Measurements from ENCODE around the gene PTBP1. TPM values are rescaled to one million over a fixed set of nuclear protein-coding genes. Genes with fewer than 3 reads are reported as not detected.

PTBP1 gene
- total and polyA plus RNA-seq, 7 experiments from 2014 or later: 113 to 524 (median 322) TPM

- H3K27ac Mint-ChIP-seq: no peak overlapping the region
- intact Hi-C loops (cut with micrococcal nuclease): no loop called here
- Histone ChIP-seq H3K36me3 (ENCODE audit: control insufficient read depth in 2 of 3, insufficient read depth in 3 of 3, low read length in 3 of 3) (no peaks in the 10 kb centered on the region), H3K9me3 (ENCODE audit: control insufficient read depth in 2 of 3, low read length in 3 of 3) (peaks cover 0 to 12% (median 0%) of the 10 kb centered on the region in 3 experiments), H3K27me3 (ENCODE audit: control insufficient read depth in 2 of 2, insufficient read depth in 2 of 2, low read length in 2 of 2) (no peaks in the 10 kb centered on the region), H3K4me3 (ENCODE audit: low read length) (no peak overlapping the region), H3K4me1 (ENCODE audit: control insufficient read depth in 2 of 2, insufficient read depth in 2 of 2, low read length in 2 of 2) (no peaks in the 10 kb centered on the region), H3K27ac (ENCODE audit: low read depth, low read length) (no peak overlapping the region)
- H3K4me3 Mint-ChIP-seq: no peak overlapping the region
- H3K4me1 Mint-ChIP-seq: peaks cover 0 to 3% (median 0%) of the 10 kb centered on the region in 7 donors
- peaks cover 0 to 4% (median 3%) of the 10 kb centered on the region in 5 donors for H3K36me3 Mint-ChIP-seq
- peaks cover 0 to 6% (median 4%) of the 10 kb centered on the region in 5 donors for H3K27me3 Mint-ChIP-seq
- ChIA-PET CTCF (no interaction called here), POLR2A (no interaction called here)
- DNase-seq: no peak
- no peak for ATAC-seq
- peaks cover 0 to 18% (median 6%) of the 10 kb centered on the region in 11 donors for H3K9me3 Mint-ChIP-seq
Observed at GRCh38 chr19:763181-763580, 34.1 kb upstream of the PTBP1 start.

- Histone ChIP-seq H3K36me3 (ENCODE audit: control insufficient read depth in 2 of 3, insufficient read depth in 3 of 3, low read length in 3 of 3) (no peaks in the 10 kb centered on the region), H3K9me3 (ENCODE audit: control insufficient read depth in 2 of 3, low read length in 3 of 3) (peaks cover 0 to 5% (median 0%) of the 10 kb centered on the region in 3 experiments), H3K27me3 (ENCODE audit: control insufficient read depth in 2 of 2, insufficient read depth in 2 of 2, low read length in 2 of 2) (no peaks in the 10 kb centered on the region), H3K4me1 (ENCODE audit: control insufficient read depth in 2 of 2, insufficient read depth in 2 of 2, low read length in 2 of 2) (no peaks in the 10 kb centered on the region), H3K4me3 (ENCODE audit: low read length) (no peak overlapping the region), H3K27ac (ENCODE audit: low read depth, low read length) (no peak overlapping the region)
- CTCF ChIA-PET: no interaction called here
- Mint-ChIP-seq H3K9me3 (peaks cover 0 to 11% (median 4%) of the 10 kb centered on the region in 11 donors), H3K4me1 (peaks cover 0 to 3% (median 0%) of the 10 kb centered on the region in 7 donors), H3K4me3 (no peak overlapping the region), H3K36me3 (peaks cover 0 to 4% (median 3%) of the 10 kb centered on the region in 5 donors), H3K27ac (no peak overlapping the region), H3K27me3 (peaks cover 0 to 6% (median 4%) of the 10 kb centered on the region in 5 donors)
- intact Hi-C loops (cut with micrococcal nuclease): no loop called here
- ATAC-seq: no peak
- POLR2A ChIA-PET: no interaction called here
- no peak for DNase-seq
Observed at GRCh38 chr19:763869-764268, 33.4 kb upstream of the PTBP1 start.

- CTCF ChIA-PET: no interaction called here
- H3K36me3 Mint-ChIP-seq: peaks cover 0 to 4% (median 3%) of the 10 kb centered on the region in 5 donors
Observed at GRCh38 chr19:764301-764700, 33.0 kb upstream of the PTBP1 start.

GRCh38 chr19:765179-765738 is 32.0 kb upstream of the PTBP1 start:
- H3K4me3 Mint-ChIP-seq: no peak overlapping the region
- Histone ChIP-seq H3K27ac (ENCODE audit: low read depth, low read length) (no peak overlapping the region), H3K27me3 (ENCODE audit: control insufficient read depth in 2 of 2, insufficient read depth in 2 of 2, low read length in 2 of 2) (no peaks in the 10 kb centered on the region), H3K4me3 (ENCODE audit: low read length) (no peak overlapping the region), H3K4me1 (ENCODE audit: control insufficient read depth in 2 of 2, insufficient read depth in 2 of 2, low read length in 2 of 2) (no peaks in the 10 kb centered on the region), H3K9me3 (ENCODE audit: control insufficient read depth in 2 of 3, low read length in 3 of 3) (no peaks in the 10 kb centered on the region), H3K36me3 (ENCODE audit: control insufficient read depth in 2 of 3, insufficient read depth in 3 of 3, low read length in 3 of 3) (no peaks in the 10 kb centered on the region)
- H3K4me1 Mint-ChIP-seq: peaks cover 0 to 3% (median 0%) of the 10 kb centered on the region in 7 donors
- POLR2A ChIA-PET: no interaction called here
- H3K9me3 Mint-ChIP-seq: peaks cover 0 to 2% (median 0%) of the 10 kb centered on the region in 11 donors
- H3K27me3 Mint-ChIP-seq: peaks cover 0 to 6% (median 4%) of the 10 kb centered on the region in 5 donors
- no peaks in the 10 kb centered on the region for H3K36me3 Mint-ChIP-seq
- no peak for ATAC-seq
- intact Hi-C loops (cut with micrococcal nuclease): no loop called here
- H3K27ac Mint-ChIP-seq: no peak overlapping the region
- CTCF ChIA-PET: no interaction called here
- no peak for DNase-seq

More at GRCh38 chr19:764301-764700, 33.0 kb upstream of the PTBP1 start:
- POLR2A ChIA-PET: no interaction called here
- no peak overlapping the region for H3K4me3 ChIP-seq (ENCODE audit: low read length)
- H3K27ac ChIP-seq (ENCODE audit: low read depth, low read length): no peak overlapping the region
- no peak overlapping the region for H3K27ac Mint-ChIP-seq
- DNase-seq (no peak), ATAC-seq (no peak)
- peaks cover 0 to 7% (median 4%) of the 10 kb centered on the region in 11 donors for H3K9me3 Mint-ChIP-seq
- intact Hi-C loops (cut with micrococcal nuclease): no loop called here
- no peaks in the 10 kb centered on the region for H3K36me3 ChIP-seq (ENCODE audit: control insufficient read depth in 2 of 3, insufficient read depth in 3 of 3, low read length in 3 of 3)
- no peaks in the 10 kb centered on the region for H3K27me3 ChIP-seq (ENCODE audit: control insufficient read depth in 2 of 2, insufficient read depth in 2 of 2, low read length in 2 of 2)
- H3K9me3 ChIP-seq (ENCODE audit: control insufficient read depth in 2 of 3, low read length in 3 of 3): peaks cover 0 to 4% (median 0%) of the 10 kb centered on the region in 3 experiments
- H3K4me1 ChIP-seq (ENCODE audit: control insufficient read depth in 2 of 2, insufficient read depth in 2 of 2, low read length in 2 of 2): no peaks in the 10 kb centered on the region
- H3K4me1 Mint-ChIP-seq: peaks cover 0 to 3% (median 0%) of the 10 kb centered on the region in 7 donors
- H3K27me3 Mint-ChIP-seq: peaks cover 0 to 6% (median 4%) of the 10 kb centered on the region in 5 donors
- H3K4me3 Mint-ChIP-seq: no peak overlapping the region

GRCh38 chr19:768424-768823 is 28.8 kb upstream of the PTBP1 start:
- Histone ChIP-seq H3K36me3 (ENCODE audit: control insufficient read depth in 2 of 3, insufficient read depth in 3 of 3, low read length in 3 of 3) (no peaks in the 10 kb centered on the region), H3K27ac (ENCODE audit: low read depth, low read length) (no peak overlapping the region), H3K4me1 (ENCODE audit: control insufficient read depth in 2 of 2, insufficient read depth in 2 of 2, low read length in 2 of 2) (no peaks in the 10 kb centered on the region), H3K27me3 (ENCODE audit: control insufficient read depth in 2 of 2, insufficient read depth in 2 of 2, low read length in 2 of 2) (no peaks in the 10 kb centered on the region), H3K4me3 (ENCODE audit: low read length) (no peak overlapping the region), H3K9me3 (ENCODE audit: control insufficient read depth in 2 of 3, low read length in 3 of 3) (no peaks in the 10 kb centered on the region)
- no peaks in the 10 kb centered on the region for H3K9me3 Mint-ChIP-seq
- no peak overlapping the region for H3K4me3 Mint-ChIP-seq
- DNase-seq (no peak), ATAC-seq (no peak)
- H3K36me3 Mint-ChIP-seq: no peaks in the 10 kb centered on the region
- intact Hi-C loops (cut with micrococcal nuclease): no loop called here
- CTCF ChIA-PET: interaction anchor here (1.6 to 2.4 kb wide), 3 partner anchors 155 to 216 kb away, joined by 3 to 11 read pairs (median 7); partner anchors contain the start of gene WDR18
- H3K4me1 Mint-ChIP-seq: peaks cover 0 to 4% (median 0%) of the 10 kb centered on the region in 7 donors
- no peak overlapping the region for H3K27ac Mint-ChIP-seq
- H3K27me3 Mint-ChIP-seq: peaks cover 0 to 8% (median 4%) of the 10 kb centered on the region in 5 donors
- POLR2A ChIA-PET: no interaction called here

GRCh38 chr19:769616-770015 is 27.6 kb upstream of the PTBP1 start:
- CTCF ChIA-PET: interaction anchor here (0.5 to 2.4 kb wide), 7 partner anchors 10 to 214 kb away, joined by 3 to 13 read pairs (median 9); partner anchors contain the start of gene WDR18
- H3K27ac ChIP-seq (ENCODE audit: low read depth, low read length): no peak overlapping the region
- ATAC-seq (no peak), DNase-seq (no peak)
- Mint-ChIP-seq H3K9me3 (no peaks in the 10 kb centered on the region), H3K36me3 (no peaks in the 10 kb centered on the region), H3K27ac (no peak overlapping the region), H3K4me3 (no peak overlapping the region), H3K27me3 (peaks cover 0 to 8% (median 4%) of the 10 kb centered on the region in 5 donors), H3K4me1 (peaks cover 0 to 4% (median 0%) of the 10 kb centered on the region in 7 donors)
- intact Hi-C loops (cut with micrococcal nuclease): loop anchor here (1.0 to 10.0 kb wide), 8 partner anchors 27 to 228 kb away; partner anchors contain the start of genes PTBP1 (in 1 of the 2) and WDR18 (in 1 of the 2)
- POLR2A ChIA-PET: no interaction called here
- H3K9me3 ChIP-seq (ENCODE audit: control insufficient read depth in 2 of 3, low read length in 3 of 3): no peaks in the 10 kb centered on the region
- H3K27me3 ChIP-seq (ENCODE audit: control insufficient read depth in 2 of 2, insufficient read depth in 2 of 2, low read length in 2 of 2): no peaks in the 10 kb centered on the region
- H3K4me3 ChIP-seq (ENCODE audit: low read length): no peak overlapping the region
- no peaks in the 10 kb centered on the region for H3K4me1 ChIP-seq (ENCODE audit: control insufficient read depth in 2 of 2, insufficient read depth in 2 of 2, low read length in 2 of 2)
- H3K36me3 ChIP-seq (ENCODE audit: control insufficient read depth in 2 of 3, insufficient read depth in 3 of 3, low read length in 3 of 3): no peaks in the 10 kb centered on the region
